ENCODE results near the gene GCG. TPM values are rescaled to one million over a fixed set of nuclear protein-coding genes. Genes with fewer than 3 reads are reported as not detected.
A peak's percentile ranks its signal among the peaks of the same experiment; 100 is the strongest.

The GCG gene
- total and polyA plus RNA-seq, 4 donors, result not detected

GRCh38 chr2:162100579-162100978 lies 51.5 kb downstream of the GCG start:
- no peak overlapping the region for H3K9ac ChIP-seq (ENCODE audit: low read depth in 1 of 2, low read length in 2 of 2)
- WGBS, result 85% methylated on average over 1 of the region's 1 CpG
- H3K4me3 ChIP-seq (ENCODE audit: low read depth in 1 of 3, low read length in 3 of 3), result no peak overlapping the region
- no peak for TF ChIP-seq TAF1 (conservative IDR thresholded peaks at IDR 0.05)
- TF ChIP-seq JUND (IDR thresholded peaks at IDR 0.05), result peak in 1 of 2 donors; percentile 75
- TF ChIP-seq YY1 (IDR thresholded peaks at IDR 0.05), result no peak
- TF ChIP-seq RAD21 (IDR thresholded peaks at IDR 0.05), result no peak
- no peak for TF ChIP-seq ZBTB33 (IDR thresholded peaks at IDR 0.05)
- TF ChIP-seq ATF3 (IDR thresholded peaks at IDR 0.05), result no peak
- no peak for TF ChIP-seq REST (IDR thresholded peaks at IDR 0.05)
- no peak for TF ChIP-seq CTCF (IDR thresholded peaks at IDR 0.05; ENCODE audit: low read depth, low read length, missing input control)
- no peak for TF ChIP-seq MAX (IDR thresholded peaks at IDR 0.05)
- TF ChIP-seq HNF4A (conservative IDR thresholded peaks at IDR 0.05), result peak; percentile 89
- TF ChIP-seq EGR1 (IDR thresholded peaks at IDR 0.05; ENCODE audit: low read depth in 2 of 2), result peak in 1 of 2 donors; percentile 75
- peak; percentile 63 for TF ChIP-seq HNF4G (IDR thresholded peaks at IDR 0.05)
- TF ChIP-seq SP1 (IDR thresholded peaks at IDR 0.05), result peak; percentile 71
- no peak for TF ChIP-seq GABPA (IDR thresholded peaks at IDR 0.05 in 1 of 2, conservative IDR thresholded peaks at IDR 0.05 in 1 of 2)
- no peak for TF ChIP-seq FOXA2 (IDR thresholded peaks at IDR 0.05)
- TF ChIP-seq NR2F2 (IDR thresholded peaks at IDR 0.05), result no peak
- TF ChIP-seq FOXA1 (IDR thresholded peaks at IDR 0.05), result no peak
- peak; percentile 32 to 57 for TF ChIP-seq RXRA (IDR thresholded peaks at IDR 0.05)
- no peaks in the 10 kb centered on the region for H3K36me3 ChIP-seq (ENCODE audit: control insufficient read depth in 4 of 4, insufficient read depth in 3 of 4, low read depth in 1 of 4, low read length in 3 of 4)
- H3K27me3 ChIP-seq (ENCODE audit: control insufficient read depth in 4 of 4, insufficient read depth in 4 of 4, low read length in 3 of 4), result no peaks in the 10 kb centered on the region
- no peak for DNase-seq (ENCODE audit: low spot score)
- H3K27ac ChIP-seq (ENCODE audit: low read depth in 1 of 2, low read length in 2 of 2), result no peak overlapping the region
- no peaks in the 10 kb centered on the region for H3K9me3 ChIP-seq (ENCODE audit: control insufficient read depth in 4 of 4, low read length in 3 of 4)
- H3K4me1 ChIP-seq (ENCODE audit: control insufficient read depth in 4 of 4, insufficient read depth in 4 of 4, low read length in 3 of 4), result peaks cover 0 to 2% (median 0%) of the 10 kb centered on the region in 4 donors
